Activated CD8-positive, alpha-beta memory T cell treated with anti-CD3 and anti-CD28 coated beads for 48 hours (primary cell): ENCODE results near the gene PRDM13.

Experiments
- DNase-seq, 3 experiments: peaks; one replicate each; pipeline ENCODE4 v3.0.0-alpha.2; 2020; ENCODE audit warnings: low read depth in 2 of 3, low spot score in 2 of 3

PRDM13 gene

DNA sequence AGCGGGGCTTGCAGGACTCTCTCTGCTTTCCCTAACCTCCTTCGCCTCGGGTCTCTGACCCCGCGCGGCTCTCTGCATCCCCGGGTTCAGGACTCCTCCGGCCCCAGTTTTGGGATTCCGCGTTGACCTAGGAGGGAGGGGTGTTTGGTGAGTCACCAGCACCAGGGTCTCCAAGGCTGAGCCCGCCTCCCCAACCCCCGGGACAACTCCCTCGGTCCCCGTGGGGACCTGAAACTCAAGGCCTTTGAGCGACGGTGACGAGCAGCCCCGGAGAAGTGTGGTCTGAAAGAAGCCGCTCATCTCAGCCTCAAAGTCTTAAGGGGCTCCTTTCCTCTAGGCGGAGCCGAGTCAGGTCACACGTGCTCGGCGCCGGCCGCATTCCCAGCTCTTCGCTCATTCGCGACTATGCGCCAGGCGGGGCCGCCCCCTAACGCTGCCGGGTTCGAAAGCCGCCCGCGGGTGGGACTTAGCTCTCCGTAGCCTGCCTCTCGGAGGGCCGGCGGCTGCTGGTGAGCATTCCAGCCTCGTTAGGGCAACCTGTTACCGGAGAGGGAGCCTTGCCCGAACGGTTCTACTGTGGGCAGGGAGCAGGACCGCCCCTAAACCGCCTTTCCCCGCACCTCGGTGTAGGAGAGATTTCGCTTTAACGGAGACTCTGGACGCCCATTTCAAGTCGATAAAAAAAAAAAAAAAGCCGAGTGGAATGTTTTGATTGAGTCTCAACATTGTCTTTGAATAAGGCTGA is 3.0 kb upstream of the PRDM13 start:
- DNase-seq, result no peak

DNA sequence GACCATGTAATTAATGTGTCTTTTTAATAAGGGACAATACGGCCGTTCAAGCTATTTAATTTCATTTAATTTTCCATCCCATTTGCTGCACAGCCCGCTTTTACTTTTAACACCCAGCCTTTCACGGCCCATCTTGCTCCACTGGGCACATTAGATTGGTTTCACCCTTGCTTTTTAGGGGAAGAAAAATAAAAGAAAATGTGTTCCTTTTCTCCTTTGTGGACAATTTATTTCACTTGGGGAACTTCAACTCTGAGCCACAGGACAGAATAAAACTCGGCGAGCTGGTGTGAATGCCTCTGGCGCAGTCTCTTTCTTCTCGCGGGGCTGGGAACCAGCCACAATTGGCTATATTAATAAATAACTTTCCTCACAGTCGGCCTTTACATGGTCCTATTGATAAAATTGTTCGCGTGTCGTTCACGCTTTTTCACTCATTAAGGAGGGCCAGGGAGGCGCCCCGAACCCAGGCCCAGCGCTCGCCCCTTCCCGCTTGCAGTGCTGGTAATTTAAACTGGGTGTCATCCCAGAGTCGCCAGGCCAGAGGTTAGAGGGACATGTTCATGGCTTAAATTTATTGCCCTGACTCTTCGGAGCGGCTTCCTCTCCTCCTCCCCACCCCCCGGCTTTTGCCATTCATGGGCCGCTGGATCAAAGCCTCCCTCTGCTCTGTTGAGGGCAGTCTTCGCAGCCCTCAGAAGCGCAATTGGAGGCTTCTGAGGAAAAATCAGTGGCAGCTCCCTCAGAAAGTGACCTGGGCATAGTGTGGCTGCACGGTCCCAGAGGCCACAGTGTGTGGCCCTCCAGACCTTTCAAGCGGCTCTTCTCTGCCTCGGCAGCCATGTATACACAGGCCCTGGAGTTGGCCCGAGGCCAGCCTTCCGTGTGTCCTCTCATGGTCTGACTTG is 2.2 kb upstream of the PRDM13 start:
- no peak for DNase-seq

DNA sequence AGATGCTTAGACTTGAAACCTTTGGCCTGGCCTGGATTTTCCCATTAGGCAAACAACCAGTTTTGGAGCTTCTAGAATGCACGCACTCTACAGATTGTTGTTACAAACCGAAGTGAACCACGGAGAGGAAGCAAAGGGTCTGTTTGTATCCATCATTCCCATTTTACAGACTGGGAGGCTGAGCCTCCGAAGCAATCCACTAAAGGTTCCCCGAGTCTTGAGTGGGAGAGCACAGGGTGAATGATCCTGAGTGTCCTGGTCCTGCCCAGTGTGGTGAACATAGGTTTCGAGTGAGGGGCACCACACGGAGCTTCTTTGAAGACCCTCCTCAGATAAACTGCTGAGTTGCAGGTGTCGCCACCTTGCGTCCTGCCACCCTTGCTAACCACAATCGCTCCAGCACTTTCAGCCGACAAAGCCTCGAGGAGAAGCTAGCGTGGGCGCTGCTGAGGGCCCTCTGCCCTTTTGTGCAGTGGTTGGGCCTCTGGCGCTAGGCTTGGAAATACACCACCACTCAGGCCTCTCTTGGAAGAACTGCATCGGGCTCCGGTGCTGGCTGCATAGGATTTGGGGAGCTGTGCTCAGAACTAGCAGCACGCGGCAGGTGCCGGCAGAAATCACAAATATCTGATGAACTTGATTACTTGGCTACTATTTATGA is 1.4 kb upstream of the PRDM13 start:
- DNase-seq, result no peak

DNA sequence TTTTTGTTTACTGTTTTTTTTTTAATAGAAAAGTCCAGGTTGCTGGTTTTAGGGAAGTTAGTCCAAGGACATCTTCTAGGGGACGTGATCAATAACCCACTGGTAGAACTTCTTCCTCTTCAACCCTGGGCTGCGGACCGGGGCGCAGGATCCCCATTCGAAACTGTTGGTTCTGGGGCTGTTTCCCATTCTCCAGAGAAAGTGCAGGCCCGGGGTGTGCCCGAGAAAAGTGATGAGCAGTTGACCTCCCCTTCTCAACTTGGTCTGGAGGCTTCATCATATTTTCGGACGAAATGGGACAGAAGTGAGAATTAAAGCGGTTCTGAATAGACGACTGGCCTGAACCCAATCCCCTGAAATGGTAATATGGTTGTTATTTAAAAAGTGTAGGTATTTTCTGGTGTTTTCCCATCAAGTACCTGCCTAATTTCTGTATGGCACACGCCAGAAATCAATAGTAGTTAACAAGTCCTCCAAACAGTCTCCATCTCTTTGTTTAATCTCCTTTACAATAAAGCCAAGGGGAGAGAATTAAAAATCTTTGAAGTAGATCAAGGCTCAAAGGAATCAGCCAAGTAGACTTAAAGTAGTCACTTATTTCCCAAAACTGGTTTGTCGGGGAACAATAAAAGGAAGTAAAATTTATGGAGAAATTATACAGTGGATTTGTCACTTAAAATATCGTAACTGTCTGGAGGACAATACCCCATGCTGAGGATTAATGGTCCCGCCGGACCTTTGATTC is 550 bp upstream of the PRDM13 start:
- DNase-seq, result no peak

DNA sequence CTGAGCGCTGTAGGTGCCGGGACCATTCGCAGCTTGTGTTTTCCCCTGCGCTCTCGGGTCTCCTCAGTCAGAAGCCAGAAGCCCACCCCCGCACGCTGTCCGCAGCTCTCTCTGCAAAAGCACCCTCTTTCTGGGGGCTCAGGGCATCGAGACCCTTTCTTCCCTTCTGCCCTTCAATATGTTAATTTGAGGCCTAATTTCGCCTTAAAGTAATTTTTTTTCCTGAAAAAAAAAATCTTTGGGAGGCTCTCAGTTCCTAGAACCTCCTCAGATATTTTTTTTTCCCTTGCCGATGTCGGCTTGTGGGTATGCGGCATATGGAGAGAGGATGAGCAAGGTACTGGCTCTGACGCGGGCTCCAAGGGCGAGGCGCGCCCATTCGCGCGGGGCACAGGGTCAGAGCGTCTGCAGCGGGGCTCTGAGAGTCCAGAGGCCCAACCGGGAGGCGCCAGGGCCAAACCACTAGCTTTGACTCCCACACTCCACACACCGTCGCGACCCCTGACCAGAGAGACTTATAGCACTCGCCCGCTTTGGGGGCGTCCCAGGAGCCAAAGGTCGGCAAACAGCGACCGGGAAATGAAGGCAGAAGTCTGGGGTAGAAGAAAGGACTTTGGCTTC is 893 bp downstream of the PRDM13 start:
- no peak for DNase-seq

DNA sequence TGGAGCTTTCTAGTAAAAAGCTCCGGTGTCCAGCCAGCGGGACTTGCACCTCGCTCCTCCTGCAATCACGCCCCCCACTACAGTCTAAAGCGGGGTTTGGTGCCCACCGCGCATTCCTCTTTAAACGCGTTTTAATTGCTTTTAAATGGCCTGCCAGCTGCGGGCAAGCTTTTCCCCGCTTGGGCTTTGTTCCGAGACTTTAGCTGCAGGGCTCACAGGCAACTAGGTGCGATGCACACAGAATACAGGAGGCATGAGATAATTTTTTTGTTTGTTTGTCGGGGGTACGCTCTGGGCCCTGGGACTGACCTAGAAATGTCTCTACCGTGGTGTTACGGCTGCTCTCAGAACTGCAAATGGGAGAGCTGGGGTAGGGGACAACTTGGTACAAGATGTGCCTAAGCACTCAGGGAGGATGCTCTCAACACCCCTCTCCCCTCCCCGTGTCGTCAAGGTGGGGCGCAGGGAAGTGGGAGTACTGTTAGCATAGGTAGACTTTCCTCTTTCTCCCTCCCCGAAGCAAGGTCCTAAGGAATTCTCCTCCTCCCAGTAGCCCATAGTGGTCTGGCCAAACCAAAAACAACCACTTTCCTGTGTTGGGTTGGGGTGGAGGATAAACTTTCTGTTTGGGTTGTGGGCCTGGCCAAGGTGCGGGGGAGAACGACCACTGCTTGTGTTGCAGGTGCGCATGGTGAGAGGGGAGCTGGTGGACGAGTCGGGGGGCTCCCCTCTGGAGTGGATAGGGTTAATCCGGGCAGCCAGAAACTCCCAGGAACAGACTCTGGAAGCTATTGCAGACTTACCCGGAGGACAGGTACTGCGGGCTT is 1.6 kb downstream of the PRDM13 start:
- DNase-seq, result no peak

DNA sequence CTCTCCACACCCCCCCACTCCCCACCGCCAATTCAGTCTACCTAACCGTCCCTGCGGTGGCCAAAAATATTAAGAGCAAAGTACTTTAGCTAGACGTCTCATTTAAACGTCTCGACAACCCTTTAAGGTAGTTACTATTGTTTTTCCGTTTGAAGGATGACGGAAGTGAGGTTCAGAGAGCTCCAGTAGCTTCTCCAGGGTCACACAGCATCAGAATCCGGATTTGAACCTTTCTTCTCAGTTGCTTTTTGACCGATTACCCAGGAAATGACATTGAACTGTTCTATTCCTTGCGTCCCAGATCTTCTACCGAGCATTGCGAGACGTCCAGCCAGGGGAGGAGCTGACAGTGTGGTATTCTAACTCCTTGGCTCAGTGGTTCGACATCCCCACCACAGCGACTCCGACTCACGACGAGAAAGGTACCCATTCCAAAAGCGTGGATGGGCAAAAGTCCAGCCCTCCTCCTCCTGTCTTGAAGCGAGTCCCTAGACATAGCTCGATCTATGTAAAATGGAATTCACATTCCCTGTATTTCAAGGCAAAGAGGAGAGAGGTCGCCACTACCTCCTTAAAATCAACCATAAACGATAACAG is 2.4 kb downstream of the PRDM13 start:
- DNase-seq, result no peak

DNA sequence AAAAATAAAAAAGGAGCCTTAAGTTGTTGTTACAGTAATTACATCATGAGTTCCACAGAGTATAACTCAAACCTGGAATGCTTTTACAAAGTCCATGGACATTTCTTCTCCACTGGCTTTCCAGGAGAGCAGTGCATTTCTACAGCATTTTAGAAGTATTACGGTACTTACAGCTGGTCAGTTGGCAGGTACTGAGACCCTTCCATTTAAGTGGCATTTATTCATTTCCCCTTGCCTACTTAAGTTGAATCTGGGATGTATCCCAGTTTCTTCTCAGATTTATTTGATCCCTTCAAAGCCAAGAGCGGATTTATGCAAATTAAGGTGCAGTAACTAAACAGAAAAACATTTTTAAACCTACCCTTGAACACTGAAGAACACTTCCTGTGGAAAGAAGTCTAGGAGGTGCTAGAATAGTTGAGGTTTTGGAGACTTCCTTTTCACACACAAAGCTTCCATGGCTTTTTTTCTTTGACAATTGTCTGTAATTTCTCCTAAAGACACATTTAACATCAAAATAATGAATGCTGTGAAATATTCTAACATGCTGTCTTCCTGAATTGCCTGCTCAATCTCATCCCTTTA is 3.4 kb downstream of the PRDM13 start:
- DNase-seq, result no peak

DNA sequence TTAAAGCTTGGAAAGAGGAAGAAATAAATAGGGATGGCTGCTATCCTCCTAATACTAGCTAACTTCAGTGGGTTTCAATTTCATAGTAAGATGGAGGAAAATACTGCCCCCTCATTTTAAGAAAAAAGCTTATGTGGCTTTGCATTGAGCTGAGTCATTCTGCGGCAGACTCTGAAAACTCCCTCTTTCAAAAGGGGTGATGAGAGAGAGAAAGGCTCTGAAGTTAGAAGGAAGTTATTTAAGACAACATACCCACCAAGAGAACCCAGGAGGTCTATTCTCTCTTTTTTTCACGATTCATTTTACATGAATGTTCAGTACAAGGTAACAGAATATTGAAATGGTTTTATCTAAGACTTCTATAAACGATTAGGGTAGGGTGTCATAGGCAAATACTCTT is 4.5 kb downstream of the PRDM13 start:
- DNase-seq, result no peak

DNA sequence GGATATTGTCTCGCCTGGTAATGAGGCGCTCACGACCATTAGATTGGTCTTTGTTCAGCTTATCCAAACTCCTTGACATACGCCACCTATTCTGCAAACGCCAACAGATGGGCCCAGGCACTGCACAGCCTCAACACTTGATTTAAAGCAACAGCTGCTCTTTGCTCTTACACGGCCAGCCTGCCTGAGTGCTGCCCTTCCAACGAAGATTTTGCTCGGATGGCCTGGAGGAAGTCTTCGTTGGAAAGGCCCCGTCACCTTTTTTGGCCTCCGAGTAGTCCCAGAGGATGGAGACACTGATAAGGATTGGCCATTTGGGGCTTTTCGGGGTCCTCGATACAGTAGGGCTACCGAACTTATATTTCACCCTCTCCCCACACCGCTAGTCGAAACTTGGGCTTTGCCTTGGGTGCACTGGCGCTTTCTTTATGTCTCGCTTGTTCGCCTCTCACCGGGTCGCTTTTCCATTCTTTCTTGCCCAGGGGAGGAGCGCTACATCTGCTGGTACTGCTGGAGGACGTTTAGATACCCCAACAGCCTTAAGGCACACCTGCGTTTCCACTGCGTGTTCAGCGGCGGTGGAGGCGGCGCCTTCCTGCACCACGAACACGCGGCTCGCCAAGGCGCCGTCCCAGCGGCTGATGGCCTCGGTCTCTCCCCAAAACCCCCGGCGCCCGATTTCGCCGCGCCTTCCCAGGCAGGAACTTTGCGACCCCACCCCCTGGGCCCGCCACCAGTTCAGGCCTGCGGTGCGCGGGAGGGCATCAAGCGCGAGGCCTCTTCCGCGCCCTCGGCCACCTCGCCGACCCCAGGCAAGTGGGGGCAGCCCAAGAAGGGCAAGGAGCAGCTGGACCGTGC is 6.1 kb downstream of the PRDM13 start:
- DNase-seq, result no peak

DNA sequence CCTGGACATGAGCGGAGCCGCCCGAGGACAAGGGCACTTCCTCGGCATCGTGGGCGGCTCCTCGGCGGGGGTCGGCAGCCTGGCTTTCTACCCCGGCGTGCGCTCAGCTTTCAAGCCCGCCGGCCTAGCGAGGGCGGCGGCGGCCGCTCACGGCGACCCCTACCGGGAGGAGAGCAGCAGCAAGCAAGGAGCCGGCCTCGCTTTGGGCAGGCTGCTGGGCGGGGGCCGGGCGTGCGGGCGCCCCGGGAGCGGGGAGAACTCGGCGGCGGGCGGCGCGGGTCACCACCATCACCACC is 6.7 kb downstream of the PRDM13 start:
- DNase-seq, result no peak

DNA sequence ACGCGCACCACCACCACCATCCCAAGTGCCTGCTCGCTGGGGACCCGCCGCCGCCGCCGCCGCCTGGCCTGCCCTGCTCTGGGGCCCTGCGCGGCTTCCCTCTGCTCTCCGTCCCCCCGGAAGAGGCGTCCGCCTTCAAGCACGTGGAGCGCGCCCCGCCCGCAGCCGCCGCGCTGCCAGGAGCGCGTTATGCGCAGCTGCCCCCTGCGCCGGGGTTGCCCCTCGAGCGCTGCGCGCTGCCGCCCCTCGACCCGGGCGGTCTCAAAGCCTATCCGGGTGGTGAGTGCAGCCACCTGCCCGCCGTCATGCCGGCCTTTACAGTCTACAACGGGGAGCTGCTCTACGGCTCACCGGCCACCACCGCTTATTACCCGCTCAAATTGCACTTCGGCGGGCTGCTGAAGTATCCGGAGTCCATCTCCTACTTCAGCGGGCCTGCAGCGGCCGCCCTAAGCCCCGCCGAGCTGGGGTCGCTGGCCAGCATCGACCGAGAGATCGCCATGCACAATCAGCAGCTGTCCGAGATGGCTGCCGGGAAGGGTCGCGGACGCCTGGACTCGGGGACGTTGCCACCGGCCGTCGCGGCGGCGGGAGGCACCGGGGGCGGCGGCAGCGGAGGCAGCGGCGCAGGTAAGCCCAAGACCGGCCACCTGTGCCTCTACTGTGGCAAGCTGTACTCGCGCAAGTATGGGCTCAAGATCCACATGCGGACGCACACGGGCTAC is 7.2 kb downstream of the PRDM13 start:
- no peak for DNase-seq

DNA sequence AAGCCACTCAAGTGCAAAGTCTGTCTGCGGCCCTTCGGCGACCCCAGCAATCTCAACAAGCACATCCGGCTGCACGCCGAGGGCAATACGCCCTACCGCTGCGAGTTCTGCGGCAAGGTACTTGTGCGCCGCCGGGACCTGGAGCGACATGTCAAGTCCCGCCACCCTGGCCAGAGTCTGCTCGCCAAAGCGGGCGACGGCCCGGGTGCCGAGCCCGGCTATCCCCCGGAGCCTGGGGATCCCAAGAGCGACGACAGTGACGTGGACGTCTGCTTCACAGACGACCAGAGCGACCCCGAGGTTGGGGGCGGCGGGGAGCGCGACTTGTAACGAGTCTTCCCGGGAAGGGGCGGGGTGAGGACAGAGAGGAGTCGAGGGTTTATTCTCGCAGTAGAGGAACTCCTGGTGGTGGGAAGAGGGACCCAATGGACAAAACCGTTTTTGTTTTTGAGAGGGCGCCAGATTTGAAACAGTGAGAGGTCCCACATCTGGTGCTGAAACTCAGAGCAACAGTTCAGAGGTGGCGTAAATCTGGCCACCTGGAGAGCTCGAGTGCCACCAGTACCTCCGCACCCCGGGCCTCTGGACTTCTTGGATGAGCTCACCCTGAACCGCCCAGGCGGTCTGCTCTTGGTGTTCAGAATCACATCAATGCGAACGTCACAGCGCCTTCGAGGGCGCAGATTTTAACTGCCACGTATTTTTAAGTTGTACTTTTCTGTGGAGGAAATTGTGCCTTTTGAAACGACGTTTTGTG is 8.0 kb downstream of the PRDM13 start:
- DNase-seq, result no peak

DNA sequence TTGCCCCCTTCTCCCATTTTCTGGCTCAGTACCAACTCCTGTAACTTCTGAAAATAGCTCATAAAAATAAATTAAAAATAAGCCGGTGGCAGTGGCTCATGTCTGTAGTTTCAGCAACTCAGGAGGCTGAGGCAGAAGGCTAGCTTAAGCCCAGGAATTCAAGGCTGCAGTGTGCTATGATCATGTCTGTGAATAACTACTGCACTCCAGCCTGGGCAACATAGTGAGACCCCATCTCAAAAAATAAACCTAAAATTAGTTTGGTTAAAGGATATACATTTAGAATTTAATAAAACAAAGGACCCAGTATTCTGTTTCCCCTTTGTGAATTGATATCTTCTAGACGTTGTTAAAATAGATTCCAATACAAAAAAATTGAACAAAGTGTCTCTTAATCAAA is 10.5 kb downstream of the PRDM13 start:
- no peak for DNase-seq

DNA sequence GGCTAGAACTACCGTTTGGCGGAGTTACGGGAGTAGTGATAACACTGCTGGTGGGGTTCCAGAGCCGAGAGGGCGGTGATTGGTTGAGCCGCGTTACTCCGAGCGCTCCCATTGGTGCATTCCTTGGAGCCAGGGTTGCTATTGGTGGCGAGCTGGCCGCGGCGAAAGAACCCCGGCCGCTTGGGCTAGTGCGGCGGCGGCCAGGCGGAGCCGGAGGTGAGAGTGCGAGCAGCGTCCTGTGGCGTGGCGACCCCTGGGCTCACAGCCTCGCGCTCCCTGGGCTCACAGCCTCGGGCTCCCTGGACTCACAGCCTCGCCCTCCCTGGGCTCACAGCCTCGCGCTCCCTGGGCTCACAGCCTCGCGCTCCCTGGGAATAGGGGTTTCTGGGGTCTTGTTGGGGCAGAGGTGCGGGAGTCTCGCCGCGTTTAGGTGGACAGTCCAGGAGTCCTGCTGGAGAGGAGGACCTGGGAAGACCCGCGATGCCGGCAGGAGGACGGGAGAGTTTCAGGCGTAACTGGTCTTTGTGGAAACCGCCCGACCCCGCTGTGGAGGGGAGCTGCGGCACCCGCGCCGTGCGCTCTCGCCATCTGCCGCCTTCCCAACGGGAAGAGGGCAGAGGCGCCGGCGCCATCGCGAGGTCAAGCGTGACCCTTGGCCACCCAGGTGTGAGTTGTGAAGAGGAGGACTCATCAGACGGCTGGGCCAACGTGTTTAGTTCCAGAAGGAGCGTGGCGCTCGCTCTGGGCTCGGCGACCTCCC is 12.2 kb downstream of the PRDM13 start:
- no peak for DNase-seq

DNA sequence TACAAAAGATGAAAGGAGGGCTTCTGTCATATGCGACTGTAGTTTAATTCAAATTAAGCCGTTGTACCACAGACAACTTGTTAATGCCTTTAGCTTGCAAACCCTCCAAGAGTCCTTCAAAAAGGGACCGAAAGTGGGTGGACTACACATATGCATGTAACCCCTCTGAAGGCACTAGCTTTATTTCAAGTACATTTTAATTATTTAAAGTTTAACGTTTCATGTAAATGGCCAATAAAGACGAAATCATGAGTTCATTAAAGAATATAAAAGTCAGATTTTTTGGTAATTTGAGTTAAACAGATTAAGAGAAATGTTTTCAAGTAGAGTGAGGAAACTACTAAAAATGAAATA is 12.8 kb downstream of the PRDM13 start:
- no peak for DNase-seq
